Smooth muscle cell of the brain vasculature (primary cell): ENCODE results near the gene PLCL1.
A peak's percentile ranks its signal among the peaks of the same experiment; 100 is the strongest.

Experiments used
- DNase-seq: peaks from one replicate; pipeline ENCODE4 v3.0.0-alpha.2; 2012; ENCODE audit warnings: low read depth, low spot score

The PLCL1 gene

DNA sequence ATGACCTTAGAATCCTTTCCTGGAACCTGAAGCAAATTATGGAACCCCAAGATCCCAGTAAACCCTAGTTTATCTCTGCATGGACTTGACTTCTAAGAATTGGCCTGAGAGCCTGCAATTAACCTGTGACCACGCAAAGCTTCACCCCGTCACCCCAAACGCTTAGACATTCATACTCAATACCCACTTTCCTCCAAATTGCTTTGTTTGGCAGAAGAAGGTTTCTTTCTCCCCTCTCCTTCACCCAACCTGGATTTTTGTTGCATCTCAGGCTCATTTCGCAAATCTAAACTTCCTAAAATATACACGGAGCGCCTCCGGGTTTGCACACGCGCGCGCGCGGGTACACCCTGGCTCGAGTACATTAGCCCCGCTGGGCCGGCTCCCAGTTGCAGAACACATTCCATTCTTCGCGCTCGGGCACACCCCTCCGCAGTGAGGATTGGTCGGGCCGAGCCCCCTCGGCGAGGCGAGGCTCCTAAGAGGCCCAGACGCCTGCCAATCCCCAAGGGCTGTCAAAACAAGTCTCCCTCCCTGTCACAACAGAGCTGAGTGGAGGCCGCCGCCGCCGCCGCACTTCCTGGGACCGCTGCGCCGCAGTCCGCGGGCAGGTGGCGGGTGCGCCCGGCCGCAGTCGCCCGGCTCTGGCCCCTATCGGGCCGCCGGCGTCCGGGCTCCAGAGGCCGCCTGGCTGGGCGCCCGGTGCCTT, at the start of gene PLCL1:
PLCL1 (plus strand) TSS at position 545 of the 709 bp plus-strand sequence.
- DNase-seq, result peak; percentile 52

GRCh38 chr2:197759013-197759412, 45.4 kb upstream of the PLCL1 start:
- DNase-seq, result no peak

DNA sequence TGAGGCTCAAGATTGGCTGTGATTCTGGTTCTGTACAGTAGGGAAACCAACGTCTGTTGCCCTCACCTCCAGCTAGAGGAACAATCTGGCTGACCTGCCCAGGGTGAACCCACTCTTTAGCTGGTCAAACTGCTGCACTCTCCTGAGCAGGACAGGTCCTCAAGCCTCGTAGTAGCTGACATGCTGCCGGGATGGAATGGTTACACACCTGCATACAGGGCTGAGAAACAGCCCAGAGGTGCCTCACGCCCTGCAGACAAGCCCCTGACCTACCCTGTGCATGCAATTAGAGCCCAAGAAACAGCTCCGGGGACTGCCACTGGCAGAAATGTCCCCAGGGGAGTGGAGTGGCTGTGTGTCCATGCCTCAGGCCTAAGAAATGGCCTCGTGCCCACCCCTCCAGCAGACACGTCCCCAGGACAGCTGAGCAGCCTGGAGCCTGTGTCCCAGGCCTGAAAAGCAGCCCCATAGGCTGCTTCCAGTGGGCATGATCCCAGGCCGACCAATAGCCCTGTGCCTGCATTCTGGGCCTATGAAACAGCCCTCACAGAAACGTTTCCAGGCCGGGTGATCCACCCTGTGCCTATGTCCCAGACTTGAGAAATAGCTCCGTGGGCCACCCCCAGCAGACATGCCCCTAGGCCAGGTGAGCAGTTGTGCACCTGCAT, 44.6 kb upstream of the PLCL1 start:
- no peak for DNase-seq

GRCh38 chr2:197760293-197760657, 44.1 kb upstream of the PLCL1 start:
- DNase-seq, result no peak

GRCh38 chr2:197777823-197778407, 26.5 kb upstream of the PLCL1 start:
- DNase-seq, result peak; percentile 17

- DNase-seq, result no peak
These were observed 25.1 kb upstream of the PLCL1 start for GRCh38 chr2:197779261-197779660.

DNA sequence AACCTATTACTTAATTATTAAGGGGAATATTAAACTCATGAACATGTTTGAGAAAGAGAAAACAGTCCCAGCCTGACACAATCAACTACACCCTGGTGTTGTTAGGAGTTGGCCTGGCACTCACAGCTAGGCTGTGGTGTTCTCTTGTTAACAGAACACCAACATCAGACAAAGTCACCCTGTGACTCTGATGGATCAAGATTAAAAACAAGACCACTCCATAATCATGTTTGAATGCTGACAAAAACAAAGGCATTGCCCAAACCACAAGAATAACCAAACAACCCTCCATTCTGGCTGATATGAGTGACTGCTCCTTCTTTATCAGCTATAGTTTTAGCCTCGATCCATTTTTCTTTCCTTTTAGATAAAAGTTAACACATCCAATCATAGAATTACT, 22.3 kb upstream of the PLCL1 start:
- DNase-seq, result no peak

DNA sequence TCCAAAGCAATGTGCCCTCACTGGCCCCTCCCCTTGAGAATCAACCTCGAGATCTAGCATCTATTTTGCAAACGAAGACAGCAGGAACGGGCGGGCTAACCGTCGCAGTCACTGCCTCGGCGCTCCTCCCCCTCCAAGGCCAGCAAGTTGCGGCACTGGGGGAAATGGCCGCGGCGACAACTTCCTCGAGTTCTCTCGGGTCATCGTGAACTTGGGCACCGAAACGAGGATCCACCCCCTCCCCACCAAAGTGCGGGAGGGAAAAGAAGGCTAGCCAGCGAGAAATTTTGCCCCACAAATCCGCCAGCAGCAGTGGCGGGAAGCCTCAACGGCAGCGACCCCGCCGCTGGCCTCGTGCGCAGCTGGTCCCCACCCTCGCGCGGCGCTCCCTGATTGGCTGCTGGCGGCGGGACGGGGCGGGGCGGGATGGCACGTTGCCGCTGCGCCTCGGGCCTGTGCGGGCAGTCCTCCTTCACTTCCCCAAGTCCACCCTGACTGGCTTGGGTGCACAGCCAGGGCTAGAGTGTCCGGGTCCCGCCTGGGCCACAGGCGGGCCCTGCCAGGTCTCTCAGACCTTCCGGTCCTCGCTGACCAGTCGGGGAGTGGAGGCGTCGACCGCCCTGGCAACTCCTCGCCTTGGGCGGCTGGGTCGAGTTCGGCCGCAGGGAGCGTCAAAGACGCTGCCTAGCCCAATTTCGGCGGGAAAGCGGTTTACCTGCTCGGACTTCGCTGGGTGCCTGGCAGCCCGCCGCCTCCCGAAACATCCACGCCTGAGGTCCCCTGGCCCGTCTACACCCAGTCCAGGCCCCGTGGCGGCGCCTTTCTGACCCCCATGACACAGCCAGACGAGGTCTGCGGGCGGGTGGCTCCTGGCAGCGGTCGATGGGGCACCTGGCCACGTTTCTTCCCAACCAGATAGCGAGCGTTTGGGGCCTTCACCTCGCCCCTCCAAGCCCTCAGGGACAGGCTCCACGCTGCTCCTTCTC, 19.1 kb upstream of the PLCL1 start, which contains the start of gene BOLL:
BOLL (minus strand) TSS at position 364 of the 986 bp plus-strand sequence. CDS start 3,469 bp downstream, outside the sequence.
- DNase-seq, result no peak

GRCh38 chr2:197786010-197786877, 18.1 kb upstream of the PLCL1 start:
- no peak for DNase-seq

DNA sequence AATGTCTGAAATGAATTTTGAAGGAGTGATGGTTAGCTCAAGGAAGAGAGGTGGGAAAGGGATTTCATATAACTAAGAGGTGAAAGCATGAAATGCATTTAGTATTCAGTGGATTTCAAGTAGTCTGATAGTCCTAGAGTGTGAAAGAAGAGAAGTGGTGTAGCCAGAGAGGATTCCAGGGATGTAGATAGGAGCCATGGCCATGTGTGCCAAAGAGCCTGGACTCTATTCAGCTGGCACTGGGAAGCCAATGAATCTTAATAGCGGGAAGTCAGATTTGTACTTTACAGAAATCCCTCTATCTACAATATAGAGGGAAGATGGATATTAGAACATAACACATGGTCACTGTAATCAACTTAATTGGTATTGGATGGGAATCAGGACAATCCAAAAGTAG, 10.9 kb upstream of the PLCL1 start:
- no peak for DNase-seq

- no peak for DNase-seq
These were observed 9.1 kb upstream of the PLCL1 start for GRCh38 chr2:197795277-197795676.

GRCh38 chr2:197798187-197798586, 6.2 kb upstream of the PLCL1 start:
- DNase-seq, result no peak

- DNase-seq, result no peak
These were observed 5.3 kb upstream of the PLCL1 start for GRCh38 chr2:197799068-197799467.

GRCh38 chr2:197800091-197800490, 4.3 kb upstream of the PLCL1 start:
- no peak for DNase-seq

DNA sequence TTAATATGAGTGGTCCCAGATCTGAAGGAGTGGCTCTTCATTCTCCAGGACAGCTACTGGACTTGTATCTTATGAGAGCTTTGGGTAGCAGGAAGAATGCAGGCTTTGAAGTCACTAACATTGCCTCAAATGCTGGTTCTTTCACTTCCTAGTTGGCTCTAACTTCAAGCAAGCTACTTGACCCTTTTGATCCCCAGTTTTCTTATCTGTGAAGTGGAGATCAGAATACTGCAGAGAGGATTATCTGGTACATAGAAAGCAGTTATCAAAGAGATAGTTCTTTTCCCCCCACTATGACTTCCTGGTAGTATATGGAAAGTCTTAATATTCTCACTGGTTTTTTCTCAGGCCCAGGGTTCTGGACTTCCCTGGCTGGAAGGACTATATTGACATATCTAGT, 3.4 kb upstream of the PLCL1 start:
- DNase-seq, result no peak

DNA sequence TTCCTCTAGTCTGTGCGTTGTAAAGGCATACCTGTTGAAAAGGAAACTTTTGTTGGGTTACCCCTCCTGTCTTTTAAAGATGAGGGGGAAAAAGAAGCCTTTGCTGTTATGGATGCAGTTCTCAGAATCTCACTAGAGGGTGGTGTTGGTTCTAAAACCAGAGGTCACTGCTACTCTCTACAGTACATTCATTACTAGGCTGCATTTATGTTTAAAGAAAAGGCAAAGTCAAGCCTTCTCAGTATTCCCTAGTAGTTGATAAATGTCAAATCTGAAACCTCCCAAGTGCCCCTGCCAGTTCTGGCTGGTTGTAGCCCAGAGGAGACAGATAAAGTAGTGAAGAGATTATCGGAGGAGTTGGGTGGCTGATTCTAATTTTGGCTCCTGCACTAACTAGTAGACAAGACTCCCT, 1.4 kb upstream of the PLCL1 start:
- DNase-seq, result no peak

- DNase-seq, result no peak
These were observed 643 bp downstream of the PLCL1 start for GRCh38 chr2:197804758-197805714.

DNA sequence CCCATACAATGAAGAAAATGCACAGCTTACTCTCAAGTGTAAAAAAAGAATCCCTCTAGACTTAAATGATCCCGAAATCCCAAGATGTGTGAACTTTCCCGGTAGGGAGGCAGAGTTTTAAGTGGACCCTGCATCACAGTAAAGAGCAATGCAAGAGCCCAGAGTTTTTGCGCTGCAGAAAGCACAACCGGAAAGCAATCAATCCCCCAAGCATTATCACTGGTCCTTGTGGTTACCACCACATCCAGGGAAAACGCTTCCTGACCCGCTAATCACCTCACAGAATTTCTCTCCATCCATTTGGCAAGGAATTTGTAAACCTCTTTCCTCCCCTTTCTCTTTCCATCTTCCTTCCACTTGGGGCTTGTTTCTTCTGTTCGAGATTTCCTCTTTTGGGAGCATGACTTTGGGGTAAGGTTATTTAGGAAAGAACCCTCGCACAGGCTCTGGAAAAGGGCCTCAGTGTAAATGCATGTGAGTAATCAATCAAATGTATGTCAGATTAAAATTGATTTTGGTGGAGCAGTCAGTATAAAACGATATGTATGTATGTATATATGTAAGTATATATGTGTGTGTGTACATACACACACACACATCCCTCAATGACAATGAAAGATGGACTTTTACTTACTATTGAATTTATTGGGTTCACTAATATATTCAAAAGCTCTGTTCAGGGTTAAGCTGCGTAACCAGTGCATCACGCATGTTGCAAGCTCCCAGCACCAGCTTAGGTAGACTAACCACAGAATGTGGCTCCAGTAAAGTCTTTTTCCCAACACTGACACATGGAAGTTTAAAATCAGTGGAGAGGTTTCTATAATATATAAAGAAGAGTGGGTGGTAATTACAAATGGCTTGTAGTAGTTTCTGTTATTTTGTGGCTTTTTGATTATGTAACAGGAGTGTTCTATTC, 1.6 kb downstream of the PLCL1 start:
- no peak for DNase-seq
